ENCODE measurements around the gene CNTFR. TPM values are rescaled to one million over a fixed set of nuclear protein-coding genes. Genes with fewer than 3 reads are reported as not detected.

CNTFR gene
- total and polyA plus RNA-seq, 10 of the 15 experiments (the other 5 are each of a cell fraction or from before 2014, with no cell fraction given): not detected

DNA sequence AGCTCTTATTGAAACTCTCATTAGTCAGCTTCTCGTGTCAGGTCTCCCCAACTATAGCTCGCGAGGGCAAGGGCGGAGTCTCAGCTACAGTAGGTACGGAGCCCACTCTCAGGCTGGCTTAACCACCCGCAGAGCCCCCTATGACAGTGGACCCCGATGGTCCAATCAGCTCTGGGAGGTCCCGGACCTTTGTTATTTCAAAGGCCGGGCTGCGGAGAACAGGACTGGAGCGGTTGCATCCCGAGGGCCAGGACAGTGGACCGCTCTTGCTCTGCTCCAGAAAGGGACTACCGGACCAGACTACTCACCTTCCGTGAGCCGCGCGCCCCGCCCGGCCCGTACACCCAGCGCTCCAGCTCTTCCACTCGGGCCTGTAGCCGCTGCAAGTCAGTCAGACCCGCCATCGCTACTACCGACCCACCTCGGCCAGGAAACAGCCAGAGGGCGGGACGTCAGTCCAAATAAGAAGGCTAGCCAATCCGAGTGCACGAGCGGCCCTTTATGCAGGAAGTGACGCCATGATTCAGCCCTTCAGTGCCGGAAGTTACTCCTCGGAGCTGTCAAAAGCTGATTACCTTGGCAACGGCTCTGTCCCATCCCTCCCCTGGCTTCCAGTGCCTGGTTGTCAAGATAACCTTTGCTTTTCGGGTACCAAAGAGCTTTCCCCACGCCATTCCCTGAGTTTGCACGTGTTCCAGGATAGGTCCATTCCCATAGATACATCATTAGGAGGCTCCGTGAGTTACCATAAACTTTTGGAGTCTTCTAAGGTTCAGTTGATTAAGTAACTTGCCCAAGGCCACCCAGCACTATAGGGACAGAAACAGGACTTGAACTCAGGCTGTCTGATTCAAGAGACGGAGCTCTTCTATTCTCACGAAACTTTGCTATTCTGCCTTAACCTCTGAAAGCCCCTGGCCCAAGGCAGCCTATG, 30.8 kb upstream of the CNTFR start, which contains the start of gene DCTN3 (continued):
- TF ChIP-seq NFXL1 (IDR thresholded peaks at IDR 0.05; ENCODE audit: borderline replicate concordance) (no peak), POLR2AphosphoS2 (IDR thresholded peaks at IDR 0.05; ENCODE audit: low read depth, low read length) (0 out of 2 replicates have a peak, but pooled peaks have one; percentile 53), ZZZ3 (IDR thresholded peaks at IDR 0.05; ENCODE audit: control insufficient read depth, insufficient read length, low read depth) (no peak), NFYA (IDR thresholded peaks at IDR 0.05; ENCODE audit: borderline replicate concordance, low read depth, low read length) (no peak), ATF7 (IDR thresholded peaks at IDR 0.05; ENCODE audit: low read depth) (peak; percentile 78), KAT2A (conservative IDR thresholded peaks at IDR 0.05; ENCODE audit: control insufficient read depth, low read depth, low read length) (no peak), HDAC6 (IDR thresholded peaks at IDR 0.05; ENCODE audit: unreplicated experiment) (no peak), MYB (IDR thresholded peaks at IDR 0.05; ENCODE audit: borderline replicate concordance, low read depth, low read length) (0 out of 2 replicates have a peak, but pooled peaks have one; percentile 34), GATAD2B (conservative IDR thresholded peaks at IDR 0.05; ENCODE audit: low read depth) (peak; percentile 39; the same call in 1 of the 2 replicates), GABPA (IDR thresholded peaks at IDR 0.05; ENCODE audit: low read depth) (peak; percentile 96), SPI1 (IDR thresholded peaks at IDR 0.05; ENCODE audit: borderline replicate concordance, insufficient read depth, low read depth, low read length) (no peak), TCF12 (IDR thresholded peaks at IDR 0.05; ENCODE audit: low read depth, low read length) (no peak), NFIC (IDR thresholded peaks at IDR 0.05; ENCODE audit: low read depth, low read length) (no peak), RELA (IDR thresholded peaks at IDR 0.05; ENCODE audit: borderline replicate concordance, partially characterized antibody) (no peak), ZNF274 (IDR thresholded peaks at IDR 0.05; ENCODE audit: insufficient read depth, insufficient read length) (no peak), NKRF (conservative IDR thresholded peaks at IDR 0.05) (peak; percentile 50; the same call in 1 of the 2 replicates), BACH1 (IDR thresholded peaks at IDR 0.05; ENCODE audit: borderline replicate concordance) (peak; percentile 14; the same call in 1 of the 2 replicates), MEF2A (IDR thresholded peaks at IDR 0.05; ENCODE audit: insufficient read depth, low read depth, low read length) (no peak), IKZF1 (conservative IDR thresholded peaks at IDR 0.05) (0 out of 2 replicates have a peak, but pooled peaks have one; percentile 8), MEF2B (IDR thresholded peaks at IDR 0.05; ENCODE audit: partially characterized antibody, poor library complexity, severe bottlenecking) (no peak), CHD2 (IDR thresholded peaks at IDR 0.05; ENCODE audit: borderline replicate concordance, low read depth, low read length) (no peak), SMAD5 (IDR thresholded peaks at IDR 0.05; ENCODE audit: low read depth) (no peak), IRF3 (IDR thresholded peaks at IDR 0.05) (no peak), SMC3 (IDR thresholded peaks at IDR 0.05; ENCODE audit: borderline replicate concordance, low read length) (no peak), NR2C1 (IDR thresholded peaks at IDR 0.05) (no peak), ZBED1 (IDR thresholded peaks at IDR 0.05; ENCODE audit: borderline replicate concordance) (no peak), BHLHE40 (IDR thresholded peaks at IDR 0.05; ENCODE audit: borderline replicate concordance in 1 of 2, low read depth in 2 of 2, low read length in 1 of 2) (no peak)
- TF ChIP-seq, protein P1, sequence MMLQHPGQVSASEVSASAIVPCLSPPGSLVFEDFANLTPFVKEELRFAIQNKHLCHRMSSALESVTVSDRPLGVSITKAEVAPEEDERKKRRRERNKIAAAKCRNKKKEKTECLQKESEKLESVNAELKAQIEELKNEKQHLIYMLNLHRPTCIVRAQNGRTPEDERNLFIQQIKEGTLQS (IDR thresholded peaks at IDR 0.05; ENCODE audit: borderline replicate concordance, extremely low read depth, low read depth, low read length): no peak
